ENCODE measurements around the gene HBG2. TPM values are rescaled to one million over a fixed set of nuclear protein-coding genes. Genes with fewer than 3 reads are reported as not detected.

The HBG2 gene
- total and polyA plus RNA-seq, 10 of the 15 experiments (the other 5 are each of a cell fraction or from before 2014, with no cell fraction given), result 1.1 to 8.3 (median 2.9) TPM; not detected in 5

- TF ChIP-seq, protein P1, sequence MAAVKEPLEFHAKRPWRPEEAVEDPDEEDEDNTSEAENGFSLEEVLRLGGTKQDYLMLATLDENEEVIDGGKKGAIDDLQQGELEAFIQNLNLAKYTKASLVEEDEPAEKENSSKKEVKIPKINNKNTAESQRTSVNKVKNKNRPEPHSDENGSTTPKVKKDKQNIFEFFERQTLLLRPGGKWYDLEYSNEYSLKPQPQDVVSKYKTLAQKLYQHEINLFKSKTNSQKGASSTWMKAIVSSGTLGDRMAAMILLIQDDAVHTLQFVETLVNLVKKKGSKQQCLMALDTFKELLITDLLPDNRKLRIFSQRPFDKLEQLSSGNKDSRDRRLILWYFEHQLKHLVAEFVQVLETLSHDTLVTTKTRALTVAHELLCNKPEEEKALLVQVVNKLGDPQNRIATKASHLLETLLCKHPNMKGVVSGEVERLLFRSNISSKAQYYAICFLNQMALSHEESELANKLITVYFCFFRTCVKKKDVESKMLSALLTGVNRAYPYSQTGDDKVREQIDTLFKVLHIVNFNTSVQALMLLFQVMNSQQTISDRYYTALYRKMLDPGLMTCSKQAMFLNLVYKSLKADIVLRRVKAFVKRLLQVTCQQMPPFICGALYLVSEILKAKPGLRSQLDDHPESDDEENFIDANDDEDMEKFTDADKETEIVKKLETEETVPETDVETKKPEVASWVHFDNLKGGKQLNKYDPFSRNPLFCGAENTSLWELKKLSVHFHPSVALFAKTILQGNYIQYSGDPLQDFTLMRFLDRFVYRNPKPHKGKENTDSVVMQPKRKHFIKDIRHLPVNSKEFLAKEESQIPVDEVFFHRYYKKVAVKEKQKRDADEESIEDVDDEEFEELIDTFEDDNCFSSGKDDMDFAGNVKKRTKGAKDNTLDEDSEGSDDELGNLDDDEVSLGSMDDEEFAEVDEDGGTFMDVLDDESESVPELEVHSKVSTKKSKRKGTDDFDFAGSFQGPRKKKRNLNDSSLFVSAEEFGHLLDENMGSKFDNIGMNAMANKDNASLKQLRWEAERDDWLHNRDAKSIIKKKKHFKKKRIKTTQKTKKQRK (IDR thresholded peaks at IDR 0.05; ENCODE audit: low read depth, low read length), result no peak
Observed at GRCh38 chr11:5245155-5245554, 9.4 kb downstream of the HBG2 start (continued).

DNA sequence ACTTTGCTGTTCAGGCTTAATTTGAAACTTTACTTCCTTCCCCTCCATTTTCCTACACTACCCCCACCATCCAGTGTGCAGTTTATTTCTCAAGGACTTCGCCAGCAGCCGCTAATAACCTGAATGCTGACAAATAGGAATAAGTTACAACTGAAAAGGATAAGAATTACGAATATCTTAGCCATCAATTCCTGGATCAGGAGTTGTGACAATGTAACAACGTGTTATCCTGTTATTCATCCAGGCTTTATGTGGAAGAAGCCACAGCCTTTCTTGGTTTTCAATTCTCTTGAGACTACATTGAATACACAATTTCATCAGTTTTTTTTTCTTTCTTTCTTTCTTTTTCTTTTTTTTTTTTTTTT is 10.8 kb downstream of the HBG2 start:
- Histone ChIP-seq H3K4me1 (ENCODE audit: control insufficient read depth, insufficient read depth, low read length) (no peaks in the 10 kb centered on the region), H3K9ac (ENCODE audit: control insufficient read depth, insufficient read depth, low read length) (no peak overlapping the region), H3K9me3 (replicated peaks; ENCODE audit: control insufficient read depth, insufficient read depth, low read length) (no peaks in the 10 kb centered on the region), H3K36me3 (ENCODE audit: control insufficient read depth in 2 of 2, insufficient read depth in 2 of 2, low read length in 1 of 2) (no peaks in the 10 kb centered on the region), H3K79me2 (ENCODE audit: control insufficient read depth, insufficient read depth, low read length) (no peaks in the 10 kb centered on the region), H3K4me3 (no peak overlapping the region), H3K27ac (ENCODE audit: control insufficient read depth, insufficient read depth) (no peak overlapping the region), H3K4me2 (ENCODE audit: control insufficient read depth, insufficient read depth) (no peak overlapping the region), H3K27me3 (replicated peaks in 1 of 2; ENCODE audit: control insufficient read depth in 2 of 2, insufficient read depth in 2 of 2, low read length in 1 of 2) (peaks cover 0 to 2% of the 10 kb centered on the region in 2 experiments; a peak in 2 of 4 replicates), H2AFZ (ENCODE audit: control insufficient read depth, low read depth, low read length) (no peak overlapping the region), H4K20me1 (ENCODE audit: control insufficient read depth, insufficient read depth) (no peaks in the 10 kb centered on the region)
- ChIA-PET CTCF (no interaction called here), RAD21 (ENCODE audit: unreplicated experiment) (no interaction called here), POLR2A (no interaction called here), SMC1A (ENCODE audit: uncharacterized antibody, unreplicated experiment) (no interaction called here)
- 16% methylated on average over 4 of the region's 4 CpGs for WGBS (ENCODE audit: insufficient coverage, insufficient replicate concordance, low lambda C conversion rate, missing lambda C conversion rate)
- in situ Hi-C loops (cut with MboI), result no loop called here
- FAIRE-seq, result no peak
- intact Hi-C loops (cut with micrococcal nuclease; ENCODE audit: unreplicated experiment), result no loop called here
- DNase-seq (ENCODE audit: low read depth, low spot score), result no peak
- BruUV-seq (replicated peaks), result no TSS peak
- ATAC-seq, result no peak
- TF ChIP-seq CHD2 (IDR thresholded peaks at IDR 0.05; ENCODE audit: borderline replicate concordance, low read depth, low read length), result no peak
- TF ChIP-seq CHD4 (IDR thresholded peaks at IDR 0.05), result no peak
- TF ChIP-seq BCLAF1 (IDR thresholded peaks at IDR 0.05), result no peak
- TF ChIP-seq ZNF622 (IDR thresholded peaks at IDR 0.05), result no peak
- no peak for TF ChIP-seq ZBTB33 (IDR thresholded peaks at IDR 0.05)
- TF ChIP-seq CBX5 (IDR thresholded peaks at IDR 0.05; ENCODE audit: low read depth), result no peak
- TF ChIP-seq, protein P2, sequence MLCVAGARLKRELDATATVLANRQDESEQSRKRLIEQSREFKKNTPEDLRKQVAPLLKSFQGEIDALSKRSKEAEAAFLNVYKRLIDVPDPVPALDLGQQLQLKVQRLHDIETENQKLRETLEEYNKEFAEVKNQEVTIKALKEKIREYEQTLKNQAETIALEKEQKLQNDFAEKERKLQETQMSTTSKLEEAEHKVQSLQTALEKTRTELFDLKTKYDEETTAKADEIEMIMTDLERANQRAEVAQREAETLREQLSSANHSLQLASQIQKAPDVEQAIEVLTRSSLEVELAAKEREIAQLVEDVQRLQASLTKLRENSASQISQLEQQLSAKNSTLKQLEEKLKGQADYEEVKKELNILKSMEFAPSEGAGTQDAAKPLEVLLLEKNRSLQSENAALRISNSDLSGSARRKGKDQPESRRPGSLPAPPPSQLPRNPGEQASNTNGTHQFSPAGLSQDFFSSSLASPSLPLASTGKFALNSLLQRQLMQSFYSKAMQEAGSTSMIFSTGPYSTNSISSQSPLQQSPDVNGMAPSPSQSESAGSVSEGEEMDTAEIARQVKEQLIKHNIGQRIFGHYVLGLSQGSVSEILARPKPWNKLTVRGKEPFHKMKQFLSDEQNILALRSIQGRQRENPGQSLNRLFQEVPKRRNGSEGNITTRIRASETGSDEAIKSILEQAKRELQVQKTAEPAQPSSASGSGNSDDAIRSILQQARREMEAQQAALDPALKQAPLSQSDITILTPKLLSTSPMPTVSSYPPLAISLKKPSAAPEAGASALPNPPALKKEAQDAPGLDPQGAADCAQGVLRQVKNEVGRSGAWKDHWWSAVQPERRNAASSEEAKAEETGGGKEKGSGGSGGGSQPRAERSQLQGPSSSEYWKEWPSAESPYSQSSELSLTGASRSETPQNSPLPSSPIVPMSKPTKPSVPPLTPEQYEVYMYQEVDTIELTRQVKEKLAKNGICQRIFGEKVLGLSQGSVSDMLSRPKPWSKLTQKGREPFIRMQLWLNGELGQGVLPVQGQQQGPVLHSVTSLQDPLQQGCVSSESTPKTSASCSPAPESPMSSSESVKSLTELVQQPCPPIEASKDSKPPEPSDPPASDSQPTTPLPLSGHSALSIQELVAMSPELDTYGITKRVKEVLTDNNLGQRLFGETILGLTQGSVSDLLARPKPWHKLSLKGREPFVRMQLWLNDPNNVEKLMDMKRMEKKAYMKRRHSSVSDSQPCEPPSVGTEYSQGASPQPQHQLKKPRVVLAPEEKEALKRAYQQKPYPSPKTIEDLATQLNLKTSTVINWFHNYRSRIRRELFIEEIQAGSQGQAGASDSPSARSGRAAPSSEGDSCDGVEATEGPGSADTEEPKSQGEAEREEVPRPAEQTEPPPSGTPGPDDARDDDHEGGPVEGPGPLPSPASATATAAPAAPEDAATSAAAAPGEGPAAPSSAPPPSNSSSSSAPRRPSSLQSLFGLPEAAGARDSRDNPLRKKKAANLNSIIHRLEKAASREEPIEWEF (IDR thresholded peaks at IDR 0.05; ENCODE audit: insufficient replicate concordance, low read depth, low read length), result no peak
- TF ChIP-seq LARP7 (IDR thresholded peaks at IDR 0.05), result no peak
- no peak for TF ChIP-seq SMAD1 (IDR thresholded peaks at IDR 0.05; ENCODE audit: low read depth, partially characterized antibody)

Measured in GM12878 (cell line).